ENCODE results near the gene NOL3. TPM values are rescaled to one million over a fixed set of nuclear protein-coding genes. Genes with fewer than 3 reads are reported as not detected.

The NOL3 gene
- total RNA-seq, result 16.7 and 22.5 TPM in 2 replicates

DNA sequence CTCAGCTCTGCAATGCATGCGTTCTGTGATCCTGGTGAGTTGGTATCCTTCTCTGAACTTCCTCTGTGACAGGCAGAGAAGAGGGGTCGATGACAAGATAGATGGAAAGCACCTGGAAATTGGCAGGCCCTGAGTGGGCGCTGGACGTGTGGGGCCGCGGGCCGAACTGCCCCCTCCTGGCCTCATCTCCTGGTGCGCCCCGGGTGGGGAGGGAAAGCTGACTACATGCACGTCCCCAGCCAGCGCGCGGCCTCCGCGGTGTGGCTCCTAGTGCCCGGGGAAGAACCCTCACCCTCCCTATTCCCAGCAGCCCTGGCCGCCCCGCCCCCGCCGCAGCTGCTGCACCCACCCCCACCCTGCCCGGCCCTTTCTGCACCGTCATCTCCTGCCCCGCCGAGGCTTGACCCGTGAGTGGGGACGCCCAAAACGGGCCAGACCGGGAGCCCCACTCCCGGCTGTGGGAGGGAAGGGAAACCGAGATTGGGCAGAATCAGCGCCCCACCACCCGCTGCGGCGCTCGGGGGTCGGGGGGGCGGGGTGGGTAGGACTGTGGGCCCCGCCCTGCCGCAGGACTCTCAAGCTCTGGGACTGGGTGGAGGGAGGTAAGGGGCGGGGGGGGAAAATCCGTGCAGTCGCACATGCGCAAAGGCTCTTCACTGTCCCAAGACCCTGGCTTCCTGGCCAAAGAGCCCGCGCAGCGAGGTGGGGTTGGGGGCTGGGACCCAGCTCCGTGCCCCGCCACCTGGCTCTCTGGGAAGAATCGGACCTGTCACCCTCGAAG lies at the start of gene NOL3:
Gene NOL3, plus strand, starts transcription at position 371 of the 781 bp plus-strand sequence.

DNA sequence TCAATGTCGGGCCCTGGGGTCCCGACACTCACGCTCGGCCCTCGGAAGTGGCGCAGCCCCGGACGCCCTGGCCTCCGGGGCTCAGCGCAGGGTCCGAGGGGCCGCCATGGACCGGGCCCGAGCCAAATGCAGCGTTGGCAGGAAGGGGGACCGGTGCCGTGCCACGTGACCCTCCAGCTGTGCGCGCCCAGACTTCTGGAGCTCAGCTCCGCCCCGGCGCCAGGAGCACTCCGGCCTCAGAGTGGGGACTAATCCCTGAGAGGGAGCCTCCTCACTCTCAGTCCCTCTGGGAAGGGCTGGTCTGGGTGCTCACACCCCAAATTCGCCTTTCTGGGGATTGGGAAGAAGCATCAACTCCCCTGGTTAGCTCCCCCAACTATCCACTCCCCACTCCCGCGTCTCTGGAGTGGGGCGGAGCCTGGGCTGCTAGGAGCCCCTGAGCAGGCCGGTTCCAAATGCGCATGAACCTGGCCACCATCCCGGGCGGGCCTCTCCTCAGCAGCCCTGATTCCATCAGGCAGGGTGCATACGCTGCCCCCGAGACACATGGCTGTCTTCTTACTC lies 19.4 kb upstream of the NOL3 start, which contains the start of gene B3GNT9:
Gene B3GNT9, minus strand, starts transcription at position 166 of the 564 bp plus-strand sequence. CDS start 513 bp downstream, outside the sequence.

DNA sequence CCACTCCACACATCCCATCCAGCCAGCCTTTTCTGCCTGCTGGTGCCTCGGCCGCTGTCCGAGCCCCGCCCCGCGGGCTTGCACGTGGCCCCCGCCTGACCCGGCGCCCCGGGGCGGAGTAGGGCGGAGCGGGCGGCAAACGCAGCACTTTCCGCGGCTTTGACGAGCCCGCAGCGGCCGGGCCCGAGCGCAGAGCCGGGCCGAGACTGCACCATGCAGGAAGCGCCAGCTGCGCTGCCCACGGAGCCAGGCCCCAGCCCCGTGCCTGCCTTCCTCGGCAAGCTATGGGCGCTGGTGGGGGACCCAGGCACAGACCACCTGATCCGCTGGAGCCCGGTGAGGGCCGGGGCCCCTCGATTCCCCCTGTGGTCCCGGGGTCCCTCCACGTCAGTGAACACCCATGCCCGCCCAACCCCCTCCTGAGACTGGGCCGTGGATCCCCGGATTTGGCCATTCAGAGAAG lies 5.7 kb upstream of the NOL3 start, which contains the start of gene HSF4:
Gene HSF4, plus strand, starts transcription at position 147 of the 463 bp plus-strand sequence. Its CDS starts 67 bp downstream, at position 214.

DNA sequence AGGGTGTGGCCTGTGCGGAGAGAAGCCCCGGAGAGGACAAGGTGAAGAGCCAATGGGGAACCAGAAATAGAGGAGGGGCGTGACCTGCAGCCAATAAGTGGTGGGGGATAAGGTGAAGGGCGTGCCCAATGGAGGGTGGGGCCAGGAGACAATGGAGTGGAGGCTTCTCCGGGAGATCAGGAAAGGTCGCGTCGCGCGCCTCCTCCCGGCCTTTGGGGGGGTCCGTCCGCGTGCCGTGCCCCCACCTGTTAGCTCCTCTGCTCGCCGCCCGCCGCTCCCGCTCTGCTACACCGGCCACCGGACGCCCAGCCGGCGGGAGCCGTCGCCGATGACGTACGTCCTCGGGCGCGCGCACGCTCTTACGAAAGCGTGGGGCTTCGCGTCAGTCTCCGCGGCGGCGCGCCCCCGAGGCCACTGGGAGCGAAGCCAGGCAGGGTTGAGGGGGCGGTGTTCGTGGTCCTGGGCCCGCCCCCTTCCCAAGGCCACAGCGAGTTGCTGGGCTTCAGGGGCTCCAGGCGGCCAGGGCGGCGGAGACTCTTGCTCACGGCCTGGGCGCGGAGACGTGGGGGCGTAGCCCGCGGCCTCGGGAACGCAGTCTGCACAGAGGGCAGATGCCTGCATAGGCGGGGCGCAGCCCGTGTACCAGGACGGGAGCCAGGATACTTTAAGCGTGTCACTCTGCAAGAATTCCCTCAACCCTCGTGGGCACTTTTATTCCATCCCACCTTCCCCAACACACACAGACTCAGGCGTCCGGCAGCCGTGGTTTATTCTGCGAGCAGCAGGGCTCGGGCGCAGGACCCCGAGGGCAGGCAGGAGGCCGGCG lies 13.5 kb downstream of the NOL3 start, which contains the start of gene MATCAP1:
Gene MATCAP1, minus strand, starts transcription at position 337 of the 826 bp plus-strand sequence. CDS start 3,353 bp downstream, outside the sequence.

DNA sequence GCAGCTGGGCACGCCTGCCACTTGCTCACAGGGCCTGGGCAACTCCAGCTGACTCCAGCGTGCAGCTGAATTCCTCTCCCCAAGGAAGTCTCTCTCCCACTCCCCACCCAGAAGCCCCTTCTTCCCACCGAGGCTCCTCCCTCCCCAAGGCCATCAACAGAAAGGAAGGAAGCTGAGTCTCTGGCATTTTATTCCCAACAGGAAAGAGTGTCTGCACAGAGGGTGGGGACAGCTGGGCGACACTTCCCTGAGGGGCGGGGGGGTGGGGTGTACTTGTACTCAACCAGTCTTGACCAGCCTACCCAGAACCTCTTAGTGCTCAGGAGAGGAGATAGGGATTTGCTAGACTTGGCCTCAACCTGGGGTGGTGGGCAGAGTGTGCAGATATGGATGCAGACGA lies 19.7 kb downstream of the NOL3 start, which contains the start of gene EXOC3L1:
Gene EXOC3L1, minus strand, starts transcription at position 96 of the 400 bp plus-strand sequence. CDS start 460 bp downstream, outside the sequence.

DNA sequence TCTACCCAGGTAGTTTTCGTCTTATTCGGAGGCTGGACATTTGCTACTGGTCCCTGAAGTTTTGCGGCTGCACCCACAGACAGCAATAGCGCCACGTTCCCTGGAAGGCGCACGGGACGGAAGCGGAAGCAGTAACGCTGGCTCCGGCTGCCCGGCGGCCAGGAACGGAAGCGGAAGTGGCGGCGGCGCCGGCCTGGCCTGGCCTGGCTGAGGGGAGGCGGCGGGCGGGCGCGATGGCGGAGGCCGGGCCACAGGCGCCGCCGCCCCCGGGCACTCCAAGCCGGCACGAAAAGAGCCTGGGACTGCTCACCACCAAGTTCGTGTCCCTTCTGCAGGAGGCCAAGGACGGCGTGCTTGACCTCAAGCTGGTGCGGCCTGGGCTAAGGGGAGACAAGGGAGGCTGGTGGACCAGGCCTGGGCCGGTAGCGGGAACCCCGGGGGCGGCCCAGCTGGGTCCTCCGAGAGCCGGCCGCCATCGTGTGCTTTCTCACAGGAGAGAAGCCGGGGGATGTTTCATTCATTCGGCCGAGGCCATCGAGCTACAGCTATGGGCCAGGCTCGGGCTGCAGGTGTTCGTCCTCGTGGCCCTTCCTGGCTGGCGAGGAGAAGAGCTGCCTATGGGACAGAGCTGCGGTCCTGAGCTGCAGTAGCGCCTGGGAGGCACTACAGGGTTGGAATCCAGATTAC lies 21.8 kb downstream of the NOL3 start, which contains the start of gene E2F4:
Gene E2F4, plus strand, starts transcription at position 161 of the 687 bp plus-strand sequence. Its CDS starts 73 bp downstream, at position 234.

DNA sequence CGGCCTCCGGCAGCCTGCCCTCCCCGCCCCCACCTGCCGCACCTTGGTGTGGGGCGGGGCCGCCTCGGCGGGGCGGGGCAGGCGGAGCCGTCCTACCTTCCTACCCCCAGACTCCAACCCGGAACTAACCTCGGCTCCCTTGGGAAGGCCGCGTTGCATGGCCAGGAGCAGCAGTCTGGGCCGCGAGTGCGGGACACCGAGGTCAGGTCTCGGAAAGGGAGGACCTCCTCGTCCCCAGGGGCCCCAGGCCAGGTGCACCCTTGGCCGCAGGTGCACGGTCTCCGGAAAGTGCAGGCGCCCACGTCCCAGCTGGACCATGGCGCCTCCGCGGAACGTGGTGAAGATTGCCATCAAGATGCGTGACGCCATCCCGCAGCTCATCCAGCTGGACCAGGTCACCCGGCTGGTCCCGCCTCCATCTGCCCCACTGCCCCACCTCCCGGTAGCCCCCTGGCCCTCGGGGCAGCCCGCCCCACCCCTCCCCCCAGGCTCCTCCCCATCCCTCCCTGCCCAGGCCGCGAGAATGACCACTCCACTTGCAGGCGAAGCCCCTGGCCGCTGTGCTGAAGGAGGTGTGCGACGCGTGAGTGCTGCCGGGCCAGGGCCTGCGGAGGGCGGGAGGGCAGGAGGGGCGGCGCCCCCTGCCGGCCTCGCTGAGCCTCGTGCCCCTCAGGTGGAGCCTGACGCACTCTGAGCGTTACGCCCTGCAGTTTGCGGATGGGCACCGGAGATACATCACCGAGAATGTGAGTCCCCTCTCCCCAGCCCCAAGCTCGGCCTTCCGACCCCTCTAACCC lies 28.9 kb downstream of the NOL3 start, which contains the start of gene ELMO3:
Gene ELMO3, plus strand, starts transcription at position 121 of the 797 bp plus-strand sequence. Its CDS starts 196 bp downstream, at position 317.

Other genes starting within 250 kb of the NOL3 start
- gene RRAD, start 245.0 kb upstream of the NOL3 start, total RNA-seq, result 3.1 and 35.2 TPM in 2 replicates
- 97.0 and 215 TPM in 2 replicates for gene CIAO2B, start 236.1 kb upstream of the NOL3 start, total RNA-seq
- gene CES2, start 235.0 kb upstream of the NOL3 start, total RNA-seq, result 41.4 and 130 TPM in 2 replicates
- gene CES3, start 209.3 kb upstream of the NOL3 start, total RNA-seq, result 1.4 TPM in 2 replicates
- gene CES4A, start 181.9 kb upstream of the NOL3 start, total RNA-seq, result 1.4 and 2.0 TPM in 2 replicates
- 86.8 and 120 TPM in 2 replicates for gene CBFB, start 141.4 kb upstream of the NOL3 start, total RNA-seq
- 16.1 and 30.3 TPM in 2 replicates for gene PHAF1, start 60.6 kb upstream of the NOL3 start, total RNA-seq
- gene B3GNT9, start 19.5 kb upstream of the NOL3 start, total RNA-seq, result 9.6 and 11.5 TPM in 2 replicates
- 20.1 and 22.2 TPM in 2 replicates for gene TRADD, start 10.6 kb upstream of the NOL3 start, total RNA-seq
- 3.8 and 7.2 TPM in 2 replicates for gene FBXL8, start 10.6 kb upstream of the NOL3 start, total RNA-seq
- gene HSF4, start 5.8 kb upstream of the NOL3 start, total RNA-seq, result 2.4 and 8.4 TPM in 2 replicates
- 3.8 and 8.4 TPM in 2 replicates for gene MATCAP1, start 13.4 kb downstream of the NOL3 start, total RNA-seq
- gene EXOC3L1, start 19.6 kb downstream of the NOL3 start, total RNA-seq, result not detected in 2 replicates
- 49.9 and 66.8 TPM in 2 replicates for gene E2F4, start 21.6 kb downstream of the NOL3 start, total RNA-seq
- 21.9 and 25.2 TPM in 2 replicates for gene ELMO3, start 28.6 kb downstream of the NOL3 start, total RNA-seq
- 21.4 and 40.7 TPM in 2 replicates for gene TMEM208, start 56.6 kb downstream of the NOL3 start, total RNA-seq
- 2.7 and 5.8 TPM in 2 replicates for gene FHOD1, start 76.9 kb downstream of the NOL3 start, total RNA-seq
- gene SLC9A5, start 78.4 kb downstream of the NOL3 start, total RNA-seq, result 0.34 and 0.43 TPM in 2 replicates
- gene PLEKHG4, start 109.0 kb downstream of the NOL3 start, total RNA-seq, result 3.1 and 17.8 TPM in 2 replicates
- gene KCTD19, start 156.2 kb downstream of the NOL3 start, total RNA-seq, result not detected in 2 replicates
- not detected in 2 replicates for gene LRRC36, start 156.3 kb downstream of the NOL3 start, total RNA-seq
- under 0.01 and 0.14 TPM in 2 replicates for gene TPPP3, start 223.0 kb downstream of the NOL3 start, total RNA-seq
- 1.4 and 5.3 TPM in 2 replicates for gene ZDHHC1, start 245.9 kb downstream of the NOL3 start, total RNA-seq